Tibial artery (tissue), 4 donors: ENCODE results near the gene SLC25A13.

Experiments used
- DNase-seq, 2 donors: peaks; one replicate each; pipeline ENCODE4 v3.0.0-alpha.2; 2019
- H3K27ac ChIP-seq, 2 donors: fragments of 200-600 bp; sonication (generic) in 1 of 2; 1 replicate in 1 of 2; 2 replicates in 1 of 2; pipeline ENCODE4 v1.5.1; 2018 to 2019; ENCODE audit warnings: mild to moderate bottlenecking in 1 of 2
- H3K27me3 ChIP-seq, 2 donors: fragments of 200-600 bp; sonication (generic) in 1 of 2; one replicate each; pipeline versions ENCODE4 v1.5.1 to v1.6.0; 2016 to 2019
- H3K36me3 ChIP-seq, 3 donors: fragments of 200-600 bp; sonication (generic) in 2 of 3; one replicate each; pipeline ENCODE4 v1.5.1; 2016 to 2019; ENCODE audit warnings: mild to moderate bottlenecking in 2 of 3
- H3K4me1 ChIP-seq, 4 donors: fragments of 200-600 bp; sonication (generic) in 2 of 4; 1 replicate in 3 of 4; 2 replicates in 1 of 4; pipeline ENCODE4 v1.5.1; 2016 to 2019
- H3K4me3 ChIP-seq, 2 donors: fragments of 200-600 bp; sonication (generic) in 1 of 2; 1 replicate in 1 of 2; 2 replicates in 1 of 2; pipeline ENCODE4 v1.5.1; 2018 to 2019; ENCODE audit warnings: mild to moderate bottlenecking in 2 of 2
- H3K9me3 ChIP-seq, 3 donors: fragments of 200-600 bp; sonication (generic) in 1 of 3; one replicate each; pipeline ENCODE4 v1.5.1; 2016 to 2019
- CTCF ChIP-seq, 2 experiments: fragments of 200-600 bp in 1 of 2; fragments of 450-650 bp in 1 of 2; IDR thresholded peaks; one replicate each; pipeline ENCODE4 v1.5.1; 2017 to 2019; ENCODE audit warnings: antibody characterized with exemption in 2 of 2, mild to moderate bottlenecking in 1 of 2, moderate library complexity in 1 of 2
- intact Hi-C: fragments of 100-400 bp; cut with DNase I; formaldehyde crosslinking; loops from one replicate; pipeline ENCODE4 v1.15.0; 2023; ENCODE audit warnings: low total_unique reads

The SLC25A13 gene

GRCh38 chr7:96218664-96219243 lies 103.1 kb downstream of the SLC25A13 start:
- H3K9me3 ChIP-seq, result no peaks in the 10 kb centered on the region
- no peaks in the 10 kb centered on the region for H3K36me3 ChIP-seq
- no peak for TF ChIP-seq CTCF (IDR thresholded peaks at IDR 0.05)
- H3K27ac ChIP-seq, result no peak overlapping the region
- no peaks in the 10 kb centered on the region for H3K27me3 ChIP-seq
- intact Hi-C loops, result no loop called here
- H3K4me1 ChIP-seq, result peaks cover 0 to 7% (median 0%) of the 10 kb centered on the region in 4 donors
- DNase-seq, result no peak
- H3K4me3 ChIP-seq, result no peak overlapping the region

GRCh38 chr7:96217147-96217546 lies 104.8 kb downstream of the SLC25A13 start:
- Histone ChIP-seq H3K9me3 (no peaks in the 10 kb centered on the region), H3K27me3 (no peaks in the 10 kb centered on the region), H3K27ac (no peak overlapping the region), H3K4me3 (no peak overlapping the region), H3K4me1 (peaks cover 0 to 7% (median 0%) of the 10 kb centered on the region in 4 donors), H3K36me3 (no peaks in the 10 kb centered on the region)
- no peak for DNase-seq
- TF ChIP-seq CTCF (IDR thresholded peaks at IDR 0.05), result no peak
- intact Hi-C loops, result no loop called here

DNA sequence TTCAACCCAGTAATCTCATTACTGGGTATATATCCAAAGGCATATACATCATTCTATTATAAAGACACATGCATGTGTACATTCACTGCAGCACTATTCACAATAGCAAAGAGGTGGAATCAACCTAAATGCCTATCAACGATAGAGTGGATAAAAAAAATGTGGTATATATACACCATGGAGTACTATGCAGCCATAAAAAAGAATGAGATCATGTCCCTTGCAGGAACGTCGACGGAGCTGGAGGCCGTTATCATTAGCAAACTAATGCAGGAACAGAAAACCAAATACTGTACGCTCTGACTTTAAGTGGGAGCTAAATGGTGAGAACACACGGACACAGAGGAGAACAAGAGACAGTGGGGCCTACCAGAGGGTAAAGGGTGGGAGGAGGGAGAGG lies 105.5 kb downstream of the SLC25A13 start:
- H3K4me3 ChIP-seq, result no peak overlapping the region
- TF ChIP-seq CTCF (IDR thresholded peaks at IDR 0.05), result no peak
- no peaks in the 10 kb centered on the region for H3K36me3 ChIP-seq
- no peaks in the 10 kb centered on the region for H3K9me3 ChIP-seq
- peaks cover 0 to 7% (median 0%) of the 10 kb centered on the region in 4 donors for H3K4me1 ChIP-seq
- DNase-seq, result no peak
- no peak overlapping the region for H3K27ac ChIP-seq
- H3K27me3 ChIP-seq, result no peaks in the 10 kb centered on the region
- intact Hi-C loops, result no loop called here

GRCh38 chr7:96212474-96212873 lies 109.4 kb downstream of the SLC25A13 start:
- no peaks in the 10 kb centered on the region for H3K27me3 ChIP-seq
- no peak overlapping the region for H3K27ac ChIP-seq
- H3K36me3 ChIP-seq, result no peaks in the 10 kb centered on the region
- no peaks in the 10 kb centered on the region for H3K9me3 ChIP-seq
- intact Hi-C loops, result no loop called here
- no peak for TF ChIP-seq CTCF (IDR thresholded peaks at IDR 0.05)
- no peaks in the 10 kb centered on the region for H3K4me1 ChIP-seq
- H3K4me3 ChIP-seq, result no peak overlapping the region
- no peak for DNase-seq

DNA sequence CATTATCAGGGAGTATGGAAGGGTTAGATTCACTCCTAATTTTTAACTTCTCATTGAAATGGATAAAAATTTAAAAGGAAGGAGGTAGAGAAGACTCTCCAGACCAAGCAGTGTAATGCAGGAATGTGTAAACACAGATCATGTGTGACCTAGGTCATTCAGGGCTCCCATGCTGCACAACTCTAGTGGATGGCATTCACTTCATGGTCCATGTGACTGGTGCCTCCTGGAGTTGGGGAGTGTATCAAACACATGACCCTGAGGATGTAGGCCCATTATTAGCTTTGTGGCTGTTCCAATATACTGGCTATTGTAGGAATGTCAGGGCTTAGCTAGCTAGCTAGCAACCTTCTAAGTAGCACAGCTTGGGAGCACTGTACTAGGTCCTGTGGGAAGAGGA lies 109.9 kb downstream of the SLC25A13 start:
- Histone ChIP-seq H3K9me3 (no peaks in the 10 kb centered on the region), H3K27me3 (no peaks in the 10 kb centered on the region), H3K4me3 (no peak overlapping the region), H3K36me3 (no peaks in the 10 kb centered on the region), H3K4me1 (no peaks in the 10 kb centered on the region), H3K27ac (no peak overlapping the region)
- intact Hi-C loops, result no loop called here
- no peak for DNase-seq
- TF ChIP-seq CTCF (IDR thresholded peaks at IDR 0.05), result no peak

DNA sequence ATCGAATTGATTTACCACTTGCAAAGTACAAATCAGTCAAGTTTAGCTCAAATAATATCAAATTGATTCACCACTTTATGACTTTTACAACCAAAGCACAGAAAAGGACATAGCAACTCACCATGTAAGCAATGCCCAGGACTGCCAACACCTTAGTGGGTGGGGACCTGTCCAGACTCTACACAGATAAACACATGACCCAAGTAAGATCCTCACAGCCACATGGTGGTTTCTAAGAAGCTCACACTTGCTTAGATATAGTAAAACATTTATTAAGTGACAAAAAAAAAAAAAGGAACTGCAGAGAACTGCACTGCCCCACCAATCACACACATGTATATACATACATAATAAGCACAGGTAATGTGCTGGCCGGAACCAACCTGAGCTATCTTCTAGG lies 116.2 kb downstream of the SLC25A13 start:
- Histone ChIP-seq H3K36me3 (no peaks in the 10 kb centered on the region), H3K4me1 (no peaks in the 10 kb centered on the region), H3K9me3 (no peaks in the 10 kb centered on the region), H3K4me3 (no peak overlapping the region), H3K27ac (no peak overlapping the region), H3K27me3 (no peaks in the 10 kb centered on the region)
- DNase-seq, result no peak
- intact Hi-C loops, result no loop called here
- TF ChIP-seq CTCF (IDR thresholded peaks at IDR 0.05), result no peak
